H9 (cell line): ENCODE data around the gene GGPS1. TPM values are rescaled to one million over a fixed set of nuclear protein-coding genes. Genes with fewer than 3 reads are reported as not detected.

Experiments
- DNase-seq: peaks from one replicate; pipeline ENCODE4 v3.0.0-alpha.2; 2017
- H2AFZ ChIP-seq: one replicate; pipeline ENCODE4 v1.6.1; 2013; ENCODE audit warnings: mild to moderate bottlenecking, low read length, control low read depth, moderate library complexity
- H2AK5ac ChIP-seq: 2 replicates; pipeline ENCODE4 v1.6.1; 2013; ENCODE audit warnings: low read length, control low read depth, mixed read lengths; ENCODE audit not compliant: insufficient read length
- H2BK120ac ChIP-seq: one replicate; pipeline ENCODE4 v1.6.1; 2013; ENCODE audit warnings: low read depth, mild to moderate bottlenecking, low read length, control low read depth, inconsistent platforms; ENCODE audit not compliant: poor library complexity, severe bottlenecking
- H2BK12ac ChIP-seq: 2 replicates; pipeline ENCODE4 v1.6.1; 2013; ENCODE audit warnings: low read length, control low read depth, mixed read lengths, low read depth; ENCODE audit not compliant: insufficient read length
- H2BK15ac ChIP-seq: 2 replicates; pipeline ENCODE4 v1.6.1; 2013; ENCODE audit warnings: low read depth, low read length, control low read depth
- H2BK20ac ChIP-seq: one replicate; pipeline ENCODE4 v1.6.1; 2013; ENCODE audit warnings: low read depth, mild to moderate bottlenecking, low read length, control low read depth, inconsistent platforms; ENCODE audit not compliant: poor library complexity, severe bottlenecking
- H2BK5ac ChIP-seq: 2 replicates; pipeline ENCODE4 v1.6.1; 2013; ENCODE audit warnings: low read length, control low read depth, mixed read lengths; ENCODE audit not compliant: insufficient read length
- H3K14ac ChIP-seq: 2 replicates; pipeline ENCODE4 v1.6.1; 2013; ENCODE audit warnings: low read length, control low read depth; ENCODE audit not compliant: insufficient read depth
- H3K18ac ChIP-seq: 2 replicates; pipeline ENCODE4 v1.6.1; 2013; ENCODE audit warnings: low read depth, mild to moderate bottlenecking, mixed read lengths, low read length, control low read depth; ENCODE audit not compliant: insufficient read length
- H3K23ac ChIP-seq: 2 replicates; pipeline ENCODE4 v1.6.1; 2013; ENCODE audit warnings: low read length, control low read depth, mixed read lengths, low read depth; ENCODE audit not compliant: insufficient read length
- H3K23me2 ChIP-seq: 2 replicates; pipeline ENCODE4 v1.6.1; 2013; ENCODE audit warnings: low read depth, mild to moderate bottlenecking, mixed read lengths, low read length, control low read depth; ENCODE audit not compliant: insufficient read length, poor library complexity, severe bottlenecking
- H3K27ac ChIP-seq: 2 replicates; pipeline ENCODE4 v1.5.1; 2013; ENCODE audit warnings: low read length, control low read depth, mixed read lengths, low read depth; ENCODE audit not compliant: insufficient read length
- H3K27me3 ChIP-seq: 2 replicates; pipeline ENCODE4 v1.6.1; 2013; ENCODE audit warnings: low read length, control low read depth, inconsistent platforms; ENCODE audit not compliant: insufficient read depth
- H3K4ac ChIP-seq: 2 replicates; pipeline ENCODE4 v1.6.1; 2013; ENCODE audit warnings: low read depth, mild to moderate bottlenecking, control low read depth, inconsistent platforms, low read length, moderate library complexity
- H3K4me1 ChIP-seq: 2 replicates; pipeline ENCODE4 v1.6.1; 2013; ENCODE audit warnings: low read length, control low read depth, inconsistent platforms; ENCODE audit not compliant: insufficient read depth
- H3K4me2 ChIP-seq: 2 replicates; pipeline ENCODE4 v1.6.1; 2013; ENCODE audit warnings: low read length, control low read depth, mixed read lengths; ENCODE audit not compliant: insufficient read length, insufficient read depth
- H3K56ac ChIP-seq: 2 replicates; pipeline ENCODE4 v1.6.1; 2013; ENCODE audit warnings: low read depth, mild to moderate bottlenecking, mixed read lengths, low read length, control low read depth; ENCODE audit not compliant: insufficient read length
- H3K79me1 ChIP-seq: 2 replicates; pipeline ENCODE4 v1.6.1; 2013; ENCODE audit warnings: low read depth, mild to moderate bottlenecking, moderate library complexity, low read length, control low read depth, inconsistent platforms; ENCODE audit not compliant: insufficient read depth, poor library complexity, severe bottlenecking
- H3K79me2 ChIP-seq: 2 replicates; pipeline ENCODE4 v1.6.1; 2013; ENCODE audit warnings: low read length, control low read depth, inconsistent platforms; ENCODE audit not compliant: insufficient read depth
- H3K9ac ChIP-seq: 2 replicates; pipeline ENCODE4 v1.6.1; 2013; ENCODE audit warnings: low read length, control low read depth, mixed read lengths; ENCODE audit not compliant: insufficient read length; ENCODE audit errors: extremely low read depth
- H3K9me3 ChIP-seq: one replicate; pipeline ENCODE4 v1.6.1; 2013; ENCODE audit warnings: low read depth, low read length, inconsistent platforms; ENCODE audit not compliant: control insufficient read depth
- H3T11ph ChIP-seq: one replicate; pipeline ENCODE4 v1.6.1; 2013; ENCODE audit warnings: mild to moderate bottlenecking, low read length, control low read depth, inconsistent platforms
- H4K20me1 ChIP-seq: one replicate; pipeline ENCODE4 v1.6.1; 2013; ENCODE audit not compliant: control insufficient read depth, insufficient read length, insufficient read depth
- H4K5ac ChIP-seq: 2 replicates; pipeline ENCODE4 v1.6.1; 2013; ENCODE audit warnings: low read depth, mild to moderate bottlenecking, mixed read lengths, low read length, control low read depth; ENCODE audit not compliant: insufficient read length
- H4K8ac ChIP-seq: replicated peaks from 2 replicates; pipeline ENCODE4 v1.6.1; 2013; ENCODE audit warnings: low read length, control low read depth, mixed read lengths, low read depth; ENCODE audit not compliant: insufficient read length
- H4K91ac ChIP-seq: 2 replicates; pipeline ENCODE4 v1.6.1; 2013; ENCODE audit warnings: low read depth, mild to moderate bottlenecking, moderate library complexity, mixed read lengths, low read length, control low read depth; ENCODE audit not compliant: insufficient read length
- H3K27ac Mint-ChIP-seq, 3 experiments: 2 replicates in 2 of 3; 3 replicates in 1 of 3; pipeline ENCODE4 v1.8.0; 2020 to 2021; ENCODE audit warnings: mixed read lengths in 3 of 3, mild to moderate bottlenecking in 1 of 3, moderate library complexity in 1 of 3
- H3K27me3 Mint-ChIP-seq: 2 replicates; pipeline ENCODE4 v1.8.0; 2021; ENCODE audit warnings: low read depth, mild to moderate bottlenecking, moderate library complexity, mixed read lengths
- H3K36me3 Mint-ChIP-seq, 3 experiments: 2 replicates in 2 of 3; 3 replicates in 1 of 3; pipeline ENCODE4 v1.8.0; 2020 to 2021; ENCODE audit warnings: low read depth in 3 of 3, mixed read lengths in 3 of 3; ENCODE audit not compliant: insufficient read depth in 1 of 3
- H3K4me1 Mint-ChIP-seq, 2 experiments: 2 replicates each; pipeline ENCODE4 v1.8.0; 2020; ENCODE audit warnings: mixed read lengths in 2 of 2
- H3K4me3 Mint-ChIP-seq, 2 experiments: 2 replicates in 1 of 2; 3 replicates in 1 of 2; pipeline ENCODE4 v1.8.0; 2020 to 2021; ENCODE audit warnings: mild to moderate bottlenecking in 2 of 2, mixed read lengths in 2 of 2, moderate library complexity in 1 of 2
- H3K9me3 Mint-ChIP-seq, 2 experiments: 2 replicates in 1 of 2; 3 replicates in 1 of 2; pipeline ENCODE4 v1.8.0; 2020; ENCODE audit warnings: mild to moderate bottlenecking in 2 of 2, mixed read lengths in 2 of 2, moderate library complexity in 1 of 2
- CTCF ChIP-seq: fragments of 200-600 bp; sonication (generic); conservative IDR thresholded peaks from 3 replicates; pipeline ENCODE4 v1.8.0; 2021; ENCODE audit warnings: antibody characterized with exemption, mild to moderate bottlenecking
- total RNA-seq: library from RNA; stranded (reverse); gene quantifications from 2 replicates; pipeline ENCODE4 v1.2.1, GENCODE V29; 2021

The GGPS1 gene
- total RNA-seq, 1 experiment from 2014 or later: 44.7 TPM

- no peak overlapping the region for H2BK12ac ChIP-seq
- H2BK15ac ChIP-seq: no peak overlapping the region
- H3K9me3 ChIP-seq: no peaks in the 10 kb centered on the region
- H3K56ac ChIP-seq: no peak overlapping the region
- DNase-seq: no peak
- Mint-ChIP-seq H3K27me3 (no peaks in the 10 kb centered on the region), H3K9me3 (peaks cover 10 to 17% of the 10 kb centered on the region in 2 experiments), H3K27ac (no peak overlapping the region), H3K4me3 (no peak overlapping the region), H3K4me1 (peaks cover 11 to 19% of the 10 kb centered on the region in 2 experiments), H3K36me3 (peaks cover 10 to 19% (median 12%) of the 10 kb centered on the region in 3 experiments)
- H3T11ph ChIP-seq: no peak overlapping the region
- no peak overlapping the region for H2BK20ac ChIP-seq
- H2AFZ ChIP-seq: no peak overlapping the region
- no peak for TF ChIP-seq CTCF
- no peaks in the 10 kb centered on the region for H3K79me1 ChIP-seq
- no peak overlapping the region for H2BK120ac ChIP-seq
- H3K14ac ChIP-seq: no peak overlapping the region
- no peak overlapping the region for H3K9ac ChIP-seq
- no peaks in the 10 kb centered on the region for H4K20me1 ChIP-seq
- no peaks in the 10 kb centered on the region for H3K27me3 ChIP-seq
- no peaks in the 10 kb centered on the region; the same call in 1 of the 2 replicates for H3K4me1 ChIP-seq
- no peak overlapping the region for H3K27ac ChIP-seq
- no peak overlapping the region for H2AK5ac ChIP-seq
- H4K5ac ChIP-seq: no peak overlapping the region
- no peak overlapping the region for H2BK5ac ChIP-seq
- no peak overlapping the region for H3K4ac ChIP-seq
- H4K8ac ChIP-seq: no peak overlapping the region
- H3K79me2 ChIP-seq: peaks cover 33% of the 10 kb centered on the region; the same call in 1 of the 2 replicates
- H3K18ac ChIP-seq: no peak overlapping the region
- no peak overlapping the region for H3K23ac ChIP-seq
- no peak overlapping the region for H4K91ac ChIP-seq
- H3K4me2 ChIP-seq: no peak overlapping the region
- H3K23me2 ChIP-seq: no peaks in the 10 kb centered on the region
Observed at GRCh38 chr1:235293322-235293942, 34.9 kb upstream of the GGPS1 start.
